HG02763 (cell line): ENCODE measurements around the gene MYO1A.
A peak's percentile ranks its signal among the peaks of the same experiment; 100 is the strongest.
"Not testable (repeated sequence)": the region's sequence is repeated elsewhere in the genome, so short reads cannot be mapped to it uniquely, and the experiment has no call there.

Experiments
- ATAC-seq: cut with Tn5 transposase; IDR thresholded peaks from one replicate; pipeline ENCODE4 v1.9.1; 2021; ENCODE audit warnings: mild to moderate bottlenecking, moderate library complexity; ENCODE audit not compliant: unreplicated experiment

The MYO1A gene

GRCh38 chr12:57019983-57020719 lies 29.8 kb downstream of the MYO1A start:
- ATAC-seq: no peak

GRCh38 chr12:57018906-57019305 lies 31.0 kb downstream of the MYO1A start:
- ATAC-seq: no peak

- ATAC-seq: not testable (repeated sequence)
Observed at GRCh38 chr12:57018353-57018752, 31.6 kb downstream of the MYO1A start.

GRCh38 chr12:57016348-57016747 lies 33.6 kb downstream of the MYO1A start, which contains the start of gene TAC3:
TAC3 (minus strand) TSS chr12:57016529; CDS start chr12:57015797, 732 bp downstream.
- no peak for ATAC-seq

GRCh38 chr12:57012600-57013465 lies 37.1 kb downstream of the MYO1A start:
- ATAC-seq: no peak

GRCh38 chr12:57011438-57012424 lies 38.2 kb downstream of the MYO1A start:
- ATAC-seq: no peak

- ATAC-seq: no peak
Observed at GRCh38 chr12:57010627-57011247, 39.2 kb downstream of the MYO1A start.

GRCh38 chr12:57009949-57010626 lies 39.8 kb downstream of the MYO1A start:
- no peak for ATAC-seq

GRCh38 chr12:57008178-57008577 lies 41.8 kb downstream of the MYO1A start:
- ATAC-seq: no peak

GRCh38 chr12:57006809-57007475 lies 43.0 kb downstream of the MYO1A start:
- ATAC-seq: no peak

- ATAC-seq: peak; percentile 75
Observed at GRCh38 chr12:57005980-57006808, 43.7 kb downstream of the MYO1A start, which contains the start of gene ZBTB39. ZBTB39 (minus strand) TSS chr12:57006546; CDS start chr12:57004917, 1,629 bp downstream.

- no peak for ATAC-seq
Observed at GRCh38 chr12:57004651-57005050, 45.3 kb downstream of the MYO1A start.

GRCh38 chr12:57003395-57003794 lies 46.5 kb downstream of the MYO1A start:
- ATAC-seq: no peak

GRCh38 chr12:57001448-57001906 lies 48.5 kb downstream of the MYO1A start:
- ATAC-seq: no peak

GRCh38 chr12:57000393-57000792 lies 49.5 kb downstream of the MYO1A start:
- no peak for ATAC-seq

GRCh38 chr12:56999456-56999855 lies 50.5 kb downstream of the MYO1A start:
- ATAC-seq: peak; percentile 14

GRCh38 chr12:56998981-56999380 lies 50.9 kb downstream of the MYO1A start:
- ATAC-seq: peak; percentile 72

- no peak for ATAC-seq
Observed at GRCh38 chr12:56998316-56998715, 51.6 kb downstream of the MYO1A start.
